ENCODE results near the gene PHACTR3. TPM values are rescaled to one million over a fixed set of nuclear protein-coding genes. Genes with fewer than 3 reads are reported as not detected.
A peak's percentile ranks its signal among the peaks of the same experiment; 100 is the strongest.

PHACTR3 gene
- total RNA-seq, 1 experiment from 2014 or later = 0.11 TPM

DNA sequence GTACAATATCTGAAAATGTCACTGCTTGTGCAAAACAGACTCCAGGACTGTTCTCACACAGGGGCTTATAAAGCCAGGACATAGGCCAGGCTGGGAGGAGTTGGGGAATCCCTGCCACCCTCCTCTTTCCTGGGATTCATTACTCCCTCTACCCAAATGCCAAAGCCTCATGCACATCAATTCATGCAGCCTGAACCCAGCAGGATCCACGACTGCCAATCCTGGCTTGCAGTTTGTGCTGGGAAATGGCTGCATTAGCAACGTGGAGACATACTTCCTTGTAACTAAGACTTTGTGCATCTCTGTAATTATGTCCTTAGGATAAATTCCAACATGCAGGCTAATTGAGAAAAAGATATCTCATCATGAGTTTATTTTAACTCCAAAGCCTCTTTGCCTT is 185.3 kb downstream of the PHACTR3 start:
- no peaks in the 10 kb centered on the region for H3K27me3 ChIP-seq (replicated peaks; ENCODE audit: control insufficient read depth, insufficient read depth, low read length)
- H3K36me3 ChIP-seq (ENCODE audit: control insufficient read depth, insufficient read depth, low read length) = no peaks in the 10 kb centered on the region
- TF ChIP-seq, protein P1, sequence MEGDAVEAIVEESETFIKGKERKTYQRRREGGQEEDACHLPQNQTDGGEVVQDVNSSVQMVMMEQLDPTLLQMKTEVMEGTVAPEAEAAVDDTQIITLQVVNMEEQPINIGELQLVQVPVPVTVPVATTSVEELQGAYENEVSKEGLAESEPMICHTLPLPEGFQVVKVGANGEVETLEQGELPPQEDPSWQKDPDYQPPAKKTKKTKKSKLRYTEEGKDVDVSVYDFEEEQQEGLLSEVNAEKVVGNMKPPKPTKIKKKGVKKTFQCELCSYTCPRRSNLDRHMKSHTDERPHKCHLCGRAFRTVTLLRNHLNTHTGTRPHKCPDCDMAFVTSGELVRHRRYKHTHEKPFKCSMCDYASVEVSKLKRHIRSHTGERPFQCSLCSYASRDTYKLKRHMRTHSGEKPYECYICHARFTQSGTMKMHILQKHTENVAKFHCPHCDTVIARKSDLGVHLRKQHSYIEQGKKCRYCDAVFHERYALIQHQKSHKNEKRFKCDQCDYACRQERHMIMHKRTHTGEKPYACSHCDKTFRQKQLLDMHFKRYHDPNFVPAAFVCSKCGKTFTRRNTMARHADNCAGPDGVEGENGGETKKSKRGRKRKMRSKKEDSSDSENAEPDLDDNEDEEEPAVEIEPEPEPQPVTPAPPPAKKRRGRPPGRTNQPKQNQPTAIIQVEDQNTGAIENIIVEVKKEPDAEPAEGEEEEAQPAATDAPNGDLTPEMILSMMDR (IDR thresholded peaks at IDR 0.05; ENCODE audit: insufficient read depth in 1 of 2, low read depth in 1 of 2, low read length in 1 of 2, severe bottlenecking in 1 of 2, unreplicated experiment in 1 of 2) = no peak
- Mint-ChIP-seq H3K27me3 (ENCODE audit: insufficient read depth, unreplicated experiment) (peaks cover 27% of the 10 kb centered on the region), H3K4me3 (ENCODE audit: unreplicated experiment) (no peak overlapping the region), H3K36me3 (ENCODE audit: insufficient read depth, unreplicated experiment) (no peaks in the 10 kb centered on the region), H3K9me3 (ENCODE audit: unreplicated experiment) (no peaks in the 10 kb centered on the region), H3K4me1 (ENCODE audit: low read depth, unreplicated experiment) (peaks cover 7% of the 10 kb centered on the region), H3K27ac (ENCODE audit: unreplicated experiment) (no peak overlapping the region)
- CTCF ChIA-PET = no interaction called here
- no TSS peak for BruUV-seq (replicated peaks)
- no peaks in the 10 kb centered on the region; the same call in 1 of the 2 replicates for H3K9me3 ChIP-seq
- H3K4me1 ChIP-seq = 0 out of 2 replicates have a peak, but pooled peaks cover 3% of the 10 kb centered on the region
- intact Hi-C loops (cut with micrococcal nuclease; ENCODE audit: unreplicated experiment) = no loop called here
- no peak for DNase-seq
- POLR2A ChIA-PET = no interaction called here
- no peak overlapping the region for H3K4me3 ChIP-seq (ENCODE audit: low read depth, low read length)

DNA sequence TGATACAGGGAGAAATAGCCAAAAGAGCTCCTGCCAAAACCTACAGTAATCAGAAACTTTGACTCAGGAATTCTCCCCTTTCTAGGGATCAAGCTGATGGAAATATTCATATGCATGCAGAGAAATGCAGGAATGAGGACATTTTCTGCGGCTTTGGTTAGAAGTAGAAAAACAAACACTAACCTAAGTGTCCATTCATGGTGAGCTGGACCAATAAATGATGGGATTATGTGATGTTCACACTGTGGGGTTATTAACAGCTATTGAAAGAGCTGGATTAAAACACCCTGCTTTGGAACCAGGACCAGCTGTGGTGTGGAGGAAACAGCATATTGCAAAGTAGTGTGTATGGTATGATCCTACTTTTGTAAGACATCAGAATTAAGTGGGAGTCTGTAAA is 186.0 kb downstream of the PHACTR3 start:
- POLR2A ChIA-PET = no interaction called here
- no peaks in the 10 kb centered on the region for H3K9me3 Mint-ChIP-seq (ENCODE audit: unreplicated experiment)

DNA sequence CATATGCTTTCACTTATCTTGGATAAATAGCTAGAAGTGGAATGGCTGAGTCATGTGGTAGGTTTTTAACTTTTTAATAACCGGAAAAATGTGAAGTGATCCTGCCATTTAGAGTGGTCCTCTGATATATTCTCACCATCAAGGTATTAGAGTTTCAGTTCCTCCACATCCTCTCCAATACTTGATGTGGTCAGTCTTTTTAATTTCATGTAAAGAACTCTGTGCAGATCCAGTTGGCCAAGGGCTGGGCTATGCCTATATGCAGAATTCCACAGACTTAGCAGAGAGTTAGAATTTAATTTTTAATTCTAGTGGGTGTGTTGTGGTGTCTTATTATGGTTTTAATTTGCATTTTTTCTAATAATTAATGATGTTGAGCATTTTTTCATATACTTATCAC is 188.0 kb downstream of the PHACTR3 start:
- H3K9me3 Mint-ChIP-seq (ENCODE audit: unreplicated experiment) = peaks cover 12% of the 10 kb centered on the region
- intact Hi-C loops (cut with micrococcal nuclease; ENCODE audit: unreplicated experiment) = no loop called here
- no peaks in the 10 kb centered on the region for H3K4me1 ChIP-seq
- no peak overlapping the region for H3K4me3 Mint-ChIP-seq (ENCODE audit: unreplicated experiment)
- BruUV-seq (replicated peaks) = no TSS peak
- peaks cover 17% of the 10 kb centered on the region for H3K9me3 ChIP-seq
- H3K27me3 ChIP-seq (replicated peaks; ENCODE audit: control insufficient read depth, insufficient read depth, low read length) = no peaks in the 10 kb centered on the region
- DNase-seq = peak in 1 of 2 experiments; percentile 4
- no peak overlapping the region for H3K27ac Mint-ChIP-seq (ENCODE audit: unreplicated experiment)
- ChIA-PET POLR2A (no interaction called here), CTCF (no interaction called here)
- H3K4me1 Mint-ChIP-seq (ENCODE audit: low read depth, unreplicated experiment) = no peaks in the 10 kb centered on the region
- no peaks in the 10 kb centered on the region for H3K36me3 ChIP-seq (ENCODE audit: control insufficient read depth, insufficient read depth, low read length)
- H3K27me3 Mint-ChIP-seq (ENCODE audit: insufficient read depth, unreplicated experiment) = peaks cover 24% of the 10 kb centered on the region
- no peak overlapping the region for H3K4me3 ChIP-seq (ENCODE audit: low read depth, low read length)
- TF ChIP-seq, protein P1 (IDR thresholded peaks at IDR 0.05; ENCODE audit: insufficient read depth in 1 of 2, low read depth in 1 of 2, low read length in 1 of 2, severe bottlenecking in 1 of 2, unreplicated experiment in 1 of 2) = no peak
- no peaks in the 10 kb centered on the region for H3K36me3 Mint-ChIP-seq (ENCODE audit: insufficient read depth, unreplicated experiment)

More for the DNA sequence above, 186.0 kb downstream of the PHACTR3 start:
- Histone ChIP-seq H3K27me3 (replicated peaks; ENCODE audit: control insufficient read depth, insufficient read depth, low read length) (no peaks in the 10 kb centered on the region), H3K4me1 (no peaks in the 10 kb centered on the region), H3K9me3 (peaks cover under 1% of the 10 kb centered on the region), H3K36me3 (ENCODE audit: control insufficient read depth, insufficient read depth, low read length) (no peaks in the 10 kb centered on the region), H3K4me3 (ENCODE audit: low read depth, low read length) (no peak overlapping the region)
- CTCF ChIA-PET = interaction anchor here (0.7 kb wide), 1 partner anchor 782 kb away, joined by 4 read pairs; no protein-coding TSS in a partner anchor
- peaks cover 27% of the 10 kb centered on the region for H3K27me3 Mint-ChIP-seq (ENCODE audit: insufficient read depth, unreplicated experiment)
- no peak overlapping the region for H3K27ac Mint-ChIP-seq (ENCODE audit: unreplicated experiment)
- BruUV-seq (replicated peaks) = no TSS peak
- intact Hi-C loops (cut with micrococcal nuclease; ENCODE audit: unreplicated experiment) = no loop called here
- H3K4me1 Mint-ChIP-seq (ENCODE audit: low read depth, unreplicated experiment) = peaks cover 2% of the 10 kb centered on the region
- no peaks in the 10 kb centered on the region for H3K36me3 Mint-ChIP-seq (ENCODE audit: insufficient read depth, unreplicated experiment)
- no peak for DNase-seq
- TF ChIP-seq, protein P1 (IDR thresholded peaks at IDR 0.05; ENCODE audit: insufficient read depth in 1 of 2, low read depth in 1 of 2, low read length in 1 of 2, severe bottlenecking in 1 of 2, unreplicated experiment in 1 of 2) = no peak
- H3K4me3 Mint-ChIP-seq (ENCODE audit: unreplicated experiment) = no peak overlapping the region
